Activated CD4-positive, alpha-beta T cell treated with anti-CD3 and anti-CD28 coated beads for 48 hours (primary cell): ENCODE measurements around the gene SLC13A3.

Source experiments
- DNase-seq: peaks from one replicate; pipeline ENCODE4 v3.0.0-alpha.2; 2020

SLC13A3 gene

GRCh38 chr20:46572790-46573189 lies 78.5 kb downstream of the SLC13A3 start:
- DNase-seq: no peak

- no peak for DNase-seq
Observed at GRCh38 chr20:46572153-46572552, 79.1 kb downstream of the SLC13A3 start.

- DNase-seq: no peak
Observed at GRCh38 chr20:46571418-46571817, 79.8 kb downstream of the SLC13A3 start.

- no peak for DNase-seq
Observed at GRCh38 chr20:46570956-46571355, 80.3 kb downstream of the SLC13A3 start.

DNA sequence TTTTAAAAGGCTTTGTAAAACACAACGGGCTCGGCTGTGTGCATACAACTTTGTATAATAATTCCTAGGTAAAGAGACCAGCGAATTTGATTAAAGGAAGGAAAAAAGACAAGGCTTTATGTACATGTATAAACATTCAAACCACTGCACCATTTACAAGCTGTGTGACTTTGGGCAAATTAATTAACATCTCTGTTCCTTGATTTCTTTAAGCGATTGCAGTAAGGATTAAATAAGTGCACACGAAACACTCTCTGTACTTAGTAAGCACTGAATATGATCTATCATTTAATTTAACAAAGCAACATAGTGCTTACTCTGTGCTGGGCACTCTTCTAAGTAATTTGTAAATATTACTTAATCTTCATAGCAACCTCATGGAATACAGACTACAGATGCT lies 81.3 kb downstream of the SLC13A3 start:
- no peak for DNase-seq

DNA sequence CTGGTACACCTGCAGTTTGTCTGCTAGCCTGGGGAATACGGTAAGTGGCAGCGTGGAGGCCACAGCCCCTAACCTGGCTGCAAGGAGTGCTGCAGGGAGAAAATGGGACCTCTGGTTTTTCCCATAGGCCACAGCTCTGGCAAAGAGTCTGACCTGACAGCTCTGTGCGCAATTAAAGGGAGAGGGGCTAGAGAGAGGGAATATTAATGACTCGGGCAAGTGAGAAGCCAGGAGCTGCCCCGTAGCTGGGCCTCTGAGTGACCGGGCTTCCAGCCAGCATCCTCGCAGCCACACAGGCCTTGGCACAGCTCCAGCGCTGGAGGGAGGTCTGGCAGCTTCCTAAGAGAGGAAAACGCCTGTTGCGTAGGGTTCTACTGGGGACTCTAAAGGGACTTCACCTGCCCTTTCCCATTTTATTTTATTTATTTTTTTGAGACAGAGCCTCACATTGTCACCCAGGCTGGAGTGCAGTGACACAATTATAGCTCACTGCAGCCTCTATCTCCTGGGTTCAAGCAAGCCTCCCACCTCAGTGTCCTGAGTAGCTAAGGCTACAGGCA lies 82.6 kb downstream of the SLC13A3 start:
- no peak for DNase-seq

DNA sequence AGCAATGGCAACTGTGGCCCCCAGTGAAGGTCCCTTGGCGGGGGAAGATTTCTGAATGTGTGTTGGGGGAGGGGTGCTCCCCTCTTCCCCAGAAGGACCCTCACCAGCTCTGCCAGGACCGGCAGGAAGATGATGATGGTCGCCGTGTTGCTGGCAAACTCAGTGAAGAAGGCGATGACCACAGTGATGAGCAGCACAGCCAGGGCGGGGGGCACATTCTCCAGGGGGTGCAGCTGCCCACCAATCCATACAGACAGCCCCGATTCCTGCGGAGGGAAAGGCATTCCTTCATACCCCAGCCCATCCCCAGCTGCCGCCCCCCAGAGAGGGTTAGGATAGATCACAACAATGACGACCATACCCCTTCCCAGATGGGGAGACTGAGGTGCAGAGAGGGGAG lies 85.1 kb downstream of the SLC13A3 start:
- no peak for DNase-seq

DNA sequence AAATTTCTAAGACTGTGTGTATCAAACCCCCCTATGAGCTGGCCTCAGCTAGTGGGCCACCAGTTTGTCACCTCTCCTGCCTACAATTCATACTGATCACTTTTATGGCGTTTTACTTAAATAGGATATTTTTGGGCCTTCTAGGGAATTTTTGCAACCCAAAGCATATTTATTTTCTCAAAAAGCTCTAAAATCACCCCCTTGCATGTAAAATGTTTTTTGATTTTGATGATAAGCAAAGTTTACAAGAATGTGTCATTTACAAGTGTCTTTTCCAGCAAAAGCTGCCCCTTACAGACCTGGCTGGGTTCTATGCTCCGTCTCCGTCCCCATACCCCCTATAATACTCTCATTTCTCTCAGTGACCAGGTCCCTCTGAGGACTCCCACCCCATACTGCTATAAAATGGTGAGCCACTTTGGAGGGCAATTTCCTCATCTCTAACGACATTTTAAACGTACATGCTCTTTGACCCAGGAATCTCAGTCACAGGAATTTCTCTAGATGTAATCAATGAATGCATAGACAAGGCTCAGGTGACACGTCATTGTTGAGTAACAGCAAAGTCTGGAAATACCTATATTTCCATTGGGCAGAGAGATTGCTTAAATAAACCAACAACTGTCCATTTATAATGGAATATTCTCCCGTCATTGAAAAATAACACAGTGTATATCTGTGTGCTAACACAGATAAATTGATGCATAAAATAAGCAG lies 86.9 kb downstream of the SLC13A3 start:
- DNase-seq: no peak

DNA sequence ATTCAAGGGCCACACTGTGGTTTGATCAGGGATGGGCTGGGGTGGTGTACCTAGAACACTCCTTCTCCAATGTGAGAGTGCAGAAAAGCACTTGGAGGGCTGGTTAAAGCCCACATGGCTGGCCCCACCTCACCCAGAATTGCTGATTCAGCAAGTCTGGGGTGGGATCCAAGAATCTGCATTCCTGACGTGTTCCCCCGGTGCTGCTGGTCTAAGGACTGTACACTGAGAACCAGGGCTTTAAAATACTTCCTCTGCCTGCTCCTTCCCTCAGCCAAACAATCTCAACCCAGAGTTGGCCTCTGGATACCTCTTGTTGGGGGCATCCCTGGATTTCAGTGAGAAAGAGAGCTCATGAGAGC lies 87.4 kb downstream of the SLC13A3 start:
- no peak for DNase-seq

GRCh38 chr20:46563170-46563859 lies 87.9 kb downstream of the SLC13A3 start:
- DNase-seq: no peak

DNA sequence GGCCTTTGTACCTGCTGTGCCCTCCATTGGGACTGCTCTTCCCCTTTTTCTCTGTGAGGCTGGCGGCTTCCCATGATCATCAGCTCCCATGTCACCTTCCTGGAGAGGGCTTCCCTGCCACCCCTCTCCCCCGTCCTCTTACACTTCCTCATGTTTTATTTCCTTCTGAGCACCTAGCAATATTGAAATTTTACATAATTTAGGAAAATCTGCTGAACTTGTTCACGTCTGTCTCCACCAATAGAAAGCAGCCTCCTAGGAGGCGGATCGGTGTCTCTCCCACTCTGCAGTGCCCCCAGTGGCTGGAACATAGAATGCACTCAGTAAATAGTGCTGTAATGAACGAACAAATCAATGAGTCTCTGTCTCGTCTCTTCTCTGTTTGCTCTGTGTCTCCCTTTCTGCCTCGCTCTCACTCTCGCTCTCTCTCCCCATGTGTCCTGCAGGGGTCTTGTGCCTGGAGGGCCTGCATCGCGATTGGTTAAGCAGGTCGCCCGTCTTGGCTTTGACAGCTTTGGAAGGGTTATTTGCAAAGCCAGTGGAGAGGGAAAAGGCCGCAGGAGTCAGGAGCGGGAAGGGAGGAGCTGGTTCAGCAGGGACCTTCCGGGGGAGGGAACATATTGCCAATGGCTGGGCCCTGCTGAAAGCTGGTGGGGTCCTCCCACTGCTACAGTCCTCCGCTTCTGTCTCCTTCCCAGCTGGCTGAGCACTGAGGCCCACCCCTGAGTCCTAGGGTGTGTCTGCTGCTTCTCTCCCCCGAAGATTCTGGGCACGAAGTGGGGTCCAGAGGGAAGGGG lies 88.7 kb downstream of the SLC13A3 start:
- DNase-seq: peak; percentile 82

DNA sequence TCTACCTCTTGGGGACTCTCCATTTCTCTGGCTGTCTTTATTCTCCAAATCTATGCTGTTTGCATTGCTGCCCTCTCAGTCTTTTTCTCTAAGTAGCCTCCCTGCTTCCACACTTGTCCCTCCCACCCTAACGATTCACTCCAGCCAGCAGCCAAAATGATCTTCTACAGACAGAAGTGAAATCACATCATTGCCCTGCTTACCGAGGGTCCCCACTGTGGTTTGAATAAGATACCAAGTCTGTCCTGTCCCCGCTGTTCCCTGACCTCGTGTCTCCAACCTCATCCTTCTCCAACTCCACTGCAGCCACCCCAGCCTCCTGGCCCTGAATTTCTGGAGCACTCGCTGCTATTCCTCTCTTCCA lies 89.3 kb downstream of the SLC13A3 start:
- no peak for DNase-seq

GRCh38 chr20:46559685-46560440 lies 91.4 kb downstream of the SLC13A3 start:
- DNase-seq: no peak

DNA sequence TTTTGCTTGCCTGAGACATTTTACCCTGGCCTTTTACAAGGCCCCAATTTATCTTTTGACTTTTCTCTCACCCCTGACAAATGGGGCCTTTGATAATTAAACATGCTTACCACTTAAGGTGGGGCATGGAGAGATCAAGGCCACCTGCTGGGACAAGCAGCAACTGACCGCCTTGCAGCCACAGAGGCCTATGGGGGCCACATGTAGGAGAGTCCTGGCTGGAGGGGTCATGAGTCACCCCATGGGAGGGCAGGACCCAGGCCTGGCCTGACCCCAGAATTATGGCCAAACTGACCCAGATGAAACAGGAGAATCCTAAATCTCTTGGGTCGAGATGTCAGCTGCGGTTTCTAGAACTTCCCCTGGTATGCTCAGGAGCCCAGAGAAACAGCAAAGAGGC lies 92.3 kb downstream of the SLC13A3 start:
- no peak for DNase-seq

GRCh38 chr20:46558511-46558959 lies 92.7 kb downstream of the SLC13A3 start:
- DNase-seq: peak; percentile 79

- no peak for DNase-seq
Observed at GRCh38 chr20:46557231-46557956, 93.9 kb downstream of the SLC13A3 start.

GRCh38 chr20:46555370-46555956 lies 95.8 kb downstream of the SLC13A3 start:
- DNase-seq: no peak

GRCh38 chr20:46554828-46555227 lies 96.4 kb downstream of the SLC13A3 start:
- no peak for DNase-seq

GRCh38 chr20:46553926-46554325 lies 97.3 kb downstream of the SLC13A3 start:
- no peak for DNase-seq

GRCh38 chr20:46552460-46553420 lies 98.5 kb downstream of the SLC13A3 start:
- peak; percentile 61 for DNase-seq
